Nephron (organoid): Measurements from ENCODE around the gene RIMS1.
"Not testable (repeated sequence)": the region's sequence is repeated elsewhere in the genome, so short reads cannot be mapped to it uniquely, and the experiment has no call there.

Source experiments
- H3K27ac Mint-ChIP-seq, 3 experiments: 2 replicates each; pipeline ENCODE4 v1.8.0; 2020; ENCODE audit warnings: mixed read lengths in 3 of 3, mild to moderate bottlenecking in 2 of 3, moderate library complexity in 1 of 3
- H3K27me3 Mint-ChIP-seq: 2 replicates; pipeline ENCODE4 v1.8.0; 2021; ENCODE audit warnings: low read depth, mild to moderate bottlenecking, moderate library complexity, mixed read lengths
- H3K36me3 Mint-ChIP-seq: 2 replicates; pipeline ENCODE4 v1.8.0; 2020; ENCODE audit warnings: low read depth, mixed read lengths
- H3K4me1 Mint-ChIP-seq: 2 replicates; pipeline ENCODE4 v1.8.0; 2020; ENCODE audit warnings: mixed read lengths
- H3K4me3 Mint-ChIP-seq, 3 experiments: 2 replicates each; pipeline ENCODE4 v1.8.0; 2020; ENCODE audit warnings: mild to moderate bottlenecking in 3 of 3, mixed read lengths in 3 of 3, moderate library complexity in 2 of 3
- H3K9me3 Mint-ChIP-seq: 2 replicates; pipeline ENCODE4 v1.8.0; 2020; ENCODE audit warnings: mixed read lengths
- TF ChIP-seq, protein P1 (sequence below), 3 experiments: fragments of 200-600 bp; sonication (generic); IDR thresholded peaks; one replicate each; pipeline ENCODE4 v1.5.0; 2021; ENCODE audit warnings: antibody characterized with exemption in 3 of 3; ENCODE audit not compliant: unreplicated experiment in 3 of 3

RIMS1 gene

DNA sequence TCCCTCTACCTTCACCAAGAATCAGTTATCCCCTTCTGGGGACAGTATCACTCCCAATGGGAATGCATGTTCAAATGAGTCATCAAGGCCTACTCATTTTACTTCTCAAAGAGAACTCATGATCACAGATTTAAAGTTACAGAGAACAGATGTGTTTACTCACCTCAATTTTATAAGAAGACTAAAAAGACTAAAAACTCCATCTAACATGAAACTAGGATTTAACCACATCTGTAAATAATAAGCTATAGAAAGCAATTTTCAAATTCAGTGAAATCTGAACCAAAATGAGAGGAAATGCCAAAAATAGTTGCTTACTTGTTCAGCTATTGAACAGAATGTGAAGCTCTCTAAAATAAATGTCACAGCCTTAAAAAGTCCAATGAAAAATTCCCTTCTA is 435.4 kb downstream of the RIMS1 start:
- H3K9me3 Mint-ChIP-seq = no peaks in the 10 kb centered on the region
- H3K36me3 Mint-ChIP-seq = no peaks in the 10 kb centered on the region
- H3K27me3 Mint-ChIP-seq = no peaks in the 10 kb centered on the region
- TF ChIP-seq, protein P1, sequence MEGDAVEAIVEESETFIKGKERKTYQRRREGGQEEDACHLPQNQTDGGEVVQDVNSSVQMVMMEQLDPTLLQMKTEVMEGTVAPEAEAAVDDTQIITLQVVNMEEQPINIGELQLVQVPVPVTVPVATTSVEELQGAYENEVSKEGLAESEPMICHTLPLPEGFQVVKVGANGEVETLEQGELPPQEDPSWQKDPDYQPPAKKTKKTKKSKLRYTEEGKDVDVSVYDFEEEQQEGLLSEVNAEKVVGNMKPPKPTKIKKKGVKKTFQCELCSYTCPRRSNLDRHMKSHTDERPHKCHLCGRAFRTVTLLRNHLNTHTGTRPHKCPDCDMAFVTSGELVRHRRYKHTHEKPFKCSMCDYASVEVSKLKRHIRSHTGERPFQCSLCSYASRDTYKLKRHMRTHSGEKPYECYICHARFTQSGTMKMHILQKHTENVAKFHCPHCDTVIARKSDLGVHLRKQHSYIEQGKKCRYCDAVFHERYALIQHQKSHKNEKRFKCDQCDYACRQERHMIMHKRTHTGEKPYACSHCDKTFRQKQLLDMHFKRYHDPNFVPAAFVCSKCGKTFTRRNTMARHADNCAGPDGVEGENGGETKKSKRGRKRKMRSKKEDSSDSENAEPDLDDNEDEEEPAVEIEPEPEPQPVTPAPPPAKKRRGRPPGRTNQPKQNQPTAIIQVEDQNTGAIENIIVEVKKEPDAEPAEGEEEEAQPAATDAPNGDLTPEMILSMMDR (IDR thresholded peaks at IDR 0.05; ENCODE audit: unreplicated experiment in 3 of 3) = no peak
- H3K27ac Mint-ChIP-seq = no peak overlapping the region
- H3K4me1 Mint-ChIP-seq = peaks cover 8% of the 10 kb centered on the region
- no peak overlapping the region for H3K4me3 Mint-ChIP-seq

DNA sequence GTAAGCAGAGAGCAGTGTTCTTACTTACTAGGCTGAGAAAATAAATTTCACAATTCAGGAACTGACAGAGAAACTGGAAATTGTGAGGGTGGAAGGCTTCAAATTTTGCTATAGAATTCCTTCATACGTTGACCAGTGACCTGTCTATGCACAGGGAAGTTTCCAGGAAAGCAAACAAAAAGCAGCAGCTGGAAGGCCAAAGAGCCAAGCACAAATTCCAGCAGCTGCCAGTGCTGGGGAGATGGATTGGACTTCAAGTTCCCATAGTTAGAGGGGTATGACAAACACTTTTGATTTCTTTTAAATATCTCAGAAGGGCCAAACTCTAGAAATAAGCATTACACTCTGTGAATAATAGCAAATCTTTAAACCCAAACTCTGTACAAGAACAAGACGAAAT is 436.4 kb downstream of the RIMS1 start:
- no peaks in the 10 kb centered on the region for H3K27me3 Mint-ChIP-seq
- H3K27ac Mint-ChIP-seq = peak overlapping the region in 1 of 3 experiments; percentile 4
- no peaks in the 10 kb centered on the region for H3K36me3 Mint-ChIP-seq
- peaks cover 8% of the 10 kb centered on the region for H3K4me1 Mint-ChIP-seq
- TF ChIP-seq, protein P1 (IDR thresholded peaks at IDR 0.05; ENCODE audit: unreplicated experiment in 3 of 3) = no peak
- H3K4me3 Mint-ChIP-seq = no peak overlapping the region
- H3K9me3 Mint-ChIP-seq = no peaks in the 10 kb centered on the region

DNA sequence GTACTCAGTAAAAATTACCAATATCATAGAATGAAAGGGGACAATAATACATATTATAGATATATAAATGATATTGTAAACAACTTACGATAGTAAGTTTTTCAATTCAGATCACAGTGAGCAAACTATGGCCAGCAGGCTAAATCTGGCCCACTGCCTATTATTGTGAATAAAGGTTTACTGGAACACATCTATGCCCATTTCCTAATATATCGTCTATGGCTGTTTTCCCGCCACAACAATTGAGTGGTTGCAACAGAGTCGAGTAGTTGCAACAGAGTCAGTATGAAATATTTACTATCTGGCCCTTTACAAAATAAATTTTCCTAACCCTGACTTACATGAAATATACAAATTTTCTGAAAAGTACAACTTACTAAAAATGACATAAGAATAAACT is 438.2 kb downstream of the RIMS1 start:
- H3K4me3 Mint-ChIP-seq = no peak overlapping the region
- TF ChIP-seq, protein P1 (IDR thresholded peaks at IDR 0.05; ENCODE audit: unreplicated experiment in 3 of 3) = no peak
- H3K36me3 Mint-ChIP-seq = no peaks in the 10 kb centered on the region
- peaks cover 8% of the 10 kb centered on the region for H3K4me1 Mint-ChIP-seq
- H3K27ac Mint-ChIP-seq = no peak overlapping the region
- H3K27me3 Mint-ChIP-seq = no peaks in the 10 kb centered on the region
- no peaks in the 10 kb centered on the region for H3K9me3 Mint-ChIP-seq

DNA sequence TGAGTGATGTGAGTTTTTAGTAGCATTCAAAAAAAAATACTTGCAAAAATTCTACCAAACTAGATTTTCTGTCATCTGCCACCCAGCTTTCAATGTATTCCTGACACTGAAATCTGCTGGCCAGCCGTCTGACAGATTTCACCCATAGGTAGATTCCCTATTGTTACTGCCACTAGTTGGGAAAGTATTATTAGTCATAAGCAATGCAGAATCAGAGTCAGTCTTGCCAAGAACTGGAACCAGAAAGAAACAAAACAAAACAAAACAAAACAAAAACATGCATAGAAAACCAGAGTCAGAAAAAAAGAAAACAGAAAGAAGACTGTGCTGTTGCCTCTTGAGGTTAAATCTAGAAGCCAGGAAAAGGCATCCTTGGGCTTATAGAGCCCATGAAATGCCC is 442.4 kb downstream of the RIMS1 start:
- H3K27ac Mint-ChIP-seq = no peak overlapping the region
- TF ChIP-seq, protein P1 (IDR thresholded peaks at IDR 0.05; ENCODE audit: unreplicated experiment in 3 of 3) = no peak
- no peaks in the 10 kb centered on the region for H3K27me3 Mint-ChIP-seq
- H3K4me1 Mint-ChIP-seq = no peaks in the 10 kb centered on the region
- H3K36me3 Mint-ChIP-seq = no peaks in the 10 kb centered on the region
- H3K9me3 Mint-ChIP-seq = no peaks in the 10 kb centered on the region
- no peak overlapping the region for H3K4me3 Mint-ChIP-seq

DNA sequence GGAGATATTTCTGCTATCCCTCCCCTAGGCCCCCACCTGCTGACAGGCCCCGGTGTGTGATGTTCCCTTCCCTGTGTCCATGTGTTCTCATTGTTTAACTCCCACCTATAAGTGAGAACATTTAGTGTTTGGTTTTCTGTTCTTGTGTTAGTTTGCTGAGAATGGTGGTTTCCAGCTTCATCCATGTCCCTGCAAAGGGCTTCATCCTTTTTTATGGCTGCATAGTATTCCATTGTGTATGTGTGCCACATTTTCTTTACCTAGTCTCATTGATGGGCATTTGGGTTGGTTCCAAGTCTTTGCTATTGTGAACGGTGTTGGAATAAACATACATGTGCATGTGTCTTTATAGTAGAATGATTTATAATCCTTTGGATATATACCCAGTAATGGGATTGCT is 448.9 kb downstream of the RIMS1 start:
- H3K36me3 Mint-ChIP-seq, H3K4me3 Mint-ChIP-seq, H3K4me1 Mint-ChIP-seq, H3K9me3 Mint-ChIP-seq, H3K27ac Mint-ChIP-seq, H3K27me3 Mint-ChIP-seq: not testable (repeated sequence)

DNA sequence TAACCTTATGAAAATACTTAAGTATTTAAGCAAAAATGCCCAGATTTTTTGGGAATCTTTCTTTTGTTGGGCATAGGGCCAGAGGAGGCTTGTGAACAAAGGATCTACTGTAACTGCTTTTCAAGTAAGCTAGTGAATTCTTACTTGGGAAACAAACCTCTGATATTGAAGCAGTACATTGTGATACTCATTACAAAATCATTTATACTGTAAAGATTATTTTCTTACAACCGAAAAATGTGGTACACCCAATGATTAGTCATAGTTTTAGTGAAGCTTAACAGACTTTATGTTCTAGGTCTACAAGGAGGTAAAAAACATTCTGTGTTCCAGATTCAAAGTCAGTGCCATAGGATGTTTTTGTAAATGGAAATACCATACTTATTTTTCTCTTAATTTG is 462.6 kb downstream of the RIMS1 start:
- TF ChIP-seq, protein P1 (IDR thresholded peaks at IDR 0.05; ENCODE audit: unreplicated experiment in 3 of 3) = no peak
- no peaks in the 10 kb centered on the region for H3K36me3 Mint-ChIP-seq
- no peaks in the 10 kb centered on the region for H3K9me3 Mint-ChIP-seq
- no peaks in the 10 kb centered on the region for H3K27me3 Mint-ChIP-seq
- peaks cover 12% of the 10 kb centered on the region for H3K4me1 Mint-ChIP-seq
- H3K4me3 Mint-ChIP-seq = no peak overlapping the region
- no peak overlapping the region for H3K27ac Mint-ChIP-seq
